Measurements from ENCODE around the gene PDZRN3.

PDZRN3 gene

GRCh38 chr3:73622091-73622805 is 2.5 kb downstream of the PDZRN3 start:
- peak; percentile 42 for DNase-seq

DNA sequence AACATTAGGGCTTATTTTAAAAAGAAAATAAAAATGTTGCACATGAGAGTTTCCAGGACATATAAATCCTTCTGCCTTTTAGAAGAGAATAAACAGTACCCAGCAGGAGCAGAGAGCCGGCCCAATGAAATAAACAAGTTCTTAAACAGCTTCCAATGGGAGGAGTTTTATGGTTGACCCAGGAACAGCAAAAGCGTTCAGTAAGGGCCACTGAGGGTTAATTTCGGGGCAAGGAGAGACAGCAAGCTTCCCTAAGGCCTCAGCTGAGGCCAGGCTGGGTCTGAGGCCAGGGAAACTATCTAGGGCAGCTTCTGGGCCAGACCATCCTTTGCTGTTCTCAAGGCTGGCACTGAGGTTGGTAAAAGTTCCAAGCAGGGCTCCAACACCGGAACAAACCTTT is 3.4 kb downstream of the PDZRN3 start:
- no peak for DNase-seq

- DNase-seq, result no peak
Observed at GRCh38 chr3:73618461-73618860, 6.3 kb downstream of the PDZRN3 start.

GRCh38 chr3:73616056-73616455 is 8.7 kb downstream of the PDZRN3 start:
- no peak for DNase-seq

GRCh38 chr3:73614419-73614818 is 10.3 kb downstream of the PDZRN3 start:
- DNase-seq, result no peak

- no peak for DNase-seq
Observed at GRCh38 chr3:73611176-73611575, 13.6 kb downstream of the PDZRN3 start.

GRCh38 chr3:73610493-73610892 is 14.2 kb downstream of the PDZRN3 start:
- no peak for DNase-seq

DNA sequence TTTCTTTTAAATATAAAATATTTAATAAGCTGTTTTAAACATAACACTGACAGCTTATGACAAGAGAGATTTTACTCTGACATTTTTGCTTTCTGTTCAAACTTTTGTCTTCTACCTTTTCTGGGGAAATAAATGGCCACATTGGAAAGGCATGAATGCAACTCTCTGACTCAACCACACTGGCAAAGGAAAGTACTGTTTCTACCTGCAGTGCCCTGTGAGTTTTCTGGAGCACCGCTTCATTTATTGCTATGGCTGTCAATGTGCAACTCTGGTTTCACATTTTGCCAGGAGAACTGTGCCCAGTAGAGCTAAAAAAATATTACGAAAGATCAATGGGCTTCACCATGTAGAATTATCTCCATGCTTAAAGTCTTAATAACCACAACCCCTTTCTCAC is 15.1 kb downstream of the PDZRN3 start:
- no peak for DNase-seq

- DNase-seq, result no peak
Observed at GRCh38 chr3:73609315-73609641, 15.5 kb downstream of the PDZRN3 start.

DNA sequence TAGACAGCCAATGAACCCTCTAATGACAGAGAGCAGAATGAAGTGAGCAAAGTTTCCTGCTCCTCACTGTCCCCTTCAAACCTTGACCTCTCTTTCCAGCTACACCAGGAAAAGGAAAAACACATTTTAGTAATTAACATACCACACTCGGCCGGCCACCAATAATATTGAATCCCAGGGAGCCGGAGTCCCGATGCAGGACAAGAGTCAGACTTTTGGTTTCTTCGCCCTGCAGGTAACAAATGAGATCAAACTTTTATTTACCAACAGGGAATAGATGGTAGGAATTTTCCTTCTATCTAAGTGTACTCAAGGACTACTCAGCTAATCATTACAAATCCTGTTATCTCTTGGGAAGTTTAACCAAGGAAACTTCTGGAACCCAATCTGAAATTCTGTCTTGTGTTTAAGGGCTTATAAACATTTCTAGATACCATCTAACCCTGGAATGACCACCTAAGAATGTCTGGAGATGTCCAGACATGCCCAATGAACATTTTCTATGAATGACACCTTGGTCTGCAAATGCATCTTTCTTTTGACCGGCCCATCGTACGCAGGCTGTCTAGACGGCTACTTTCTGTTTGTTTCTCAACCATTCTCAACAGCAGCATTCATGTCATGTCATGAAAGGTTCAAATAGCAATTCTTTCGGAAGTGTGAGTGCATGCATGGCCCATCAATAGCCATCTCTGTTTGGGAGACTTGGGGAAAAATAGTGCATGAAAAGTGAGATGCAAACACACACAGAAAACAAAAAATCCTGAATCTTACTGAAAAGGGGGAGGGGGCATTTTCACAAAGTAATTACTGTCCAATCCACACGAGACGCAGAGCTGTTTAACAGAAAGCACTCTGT is 16.1 kb downstream of the PDZRN3 start:
- DNase-seq, result no peak

- DNase-seq, result no peak
Observed at GRCh38 chr3:73605861-73606260, 18.9 kb downstream of the PDZRN3 start.

GRCh38 chr3:73605412-73605811 is 19.3 kb downstream of the PDZRN3 start:
- DNase-seq, result no peak

DNA sequence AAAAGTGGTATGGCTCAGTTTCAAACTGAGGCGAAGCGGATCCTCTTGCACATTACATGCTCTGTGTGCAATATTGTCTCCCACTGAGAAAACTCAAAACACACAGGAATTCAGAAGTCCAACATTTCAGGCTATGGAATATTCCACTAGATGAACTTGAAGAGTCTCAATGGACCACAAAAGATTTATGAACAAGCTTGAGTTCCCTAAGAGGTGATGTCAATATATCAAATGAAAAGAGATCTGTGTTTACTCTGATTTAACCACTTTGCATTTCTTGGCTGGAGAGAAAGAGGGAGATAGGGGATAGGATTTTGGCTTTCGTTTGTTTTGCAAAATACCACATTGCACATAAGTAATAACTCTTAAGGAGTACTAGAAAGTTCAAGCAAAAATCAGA is 20.3 kb downstream of the PDZRN3 start:
- DNase-seq, result no peak

- DNase-seq, result no peak
Observed at GRCh38 chr3:73603762-73604171, 21.0 kb downstream of the PDZRN3 start.

- no peak for DNase-seq
Observed at GRCh38 chr3:73602170-73602569, 22.6 kb downstream of the PDZRN3 start.

- DNase-seq, result no peak
Observed at GRCh38 chr3:73601481-73601880, 23.3 kb downstream of the PDZRN3 start.

GRCh38 chr3:73601011-73601410 is 23.7 kb downstream of the PDZRN3 start:
- no peak for DNase-seq

GRCh38 chr3:73600293-73600938 is 24.3 kb downstream of the PDZRN3 start:
- no peak for DNase-seq

DNA sequence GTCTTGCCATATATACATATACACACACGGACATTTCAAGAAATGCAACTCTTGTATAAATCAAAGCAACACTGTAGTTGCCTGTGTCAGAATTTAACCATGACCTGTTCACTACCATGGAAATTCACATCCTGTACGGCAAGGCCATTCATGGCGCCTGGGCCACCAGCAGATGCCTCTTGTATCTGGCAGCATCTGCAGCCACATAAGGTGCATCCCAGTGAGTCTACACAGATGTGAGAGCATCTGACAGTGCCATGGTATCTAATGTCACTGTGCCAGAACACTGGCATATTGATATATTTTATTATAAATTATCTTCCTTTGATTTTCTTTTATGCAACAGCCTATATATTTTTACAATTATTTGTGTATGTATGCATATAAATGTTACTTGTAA is 25.1 kb downstream of the PDZRN3 start:
- DNase-seq, result no peak

GRCh38 chr3:73597476-73597875 is 27.3 kb downstream of the PDZRN3 start:
- DNase-seq, result no peak

DNA sequence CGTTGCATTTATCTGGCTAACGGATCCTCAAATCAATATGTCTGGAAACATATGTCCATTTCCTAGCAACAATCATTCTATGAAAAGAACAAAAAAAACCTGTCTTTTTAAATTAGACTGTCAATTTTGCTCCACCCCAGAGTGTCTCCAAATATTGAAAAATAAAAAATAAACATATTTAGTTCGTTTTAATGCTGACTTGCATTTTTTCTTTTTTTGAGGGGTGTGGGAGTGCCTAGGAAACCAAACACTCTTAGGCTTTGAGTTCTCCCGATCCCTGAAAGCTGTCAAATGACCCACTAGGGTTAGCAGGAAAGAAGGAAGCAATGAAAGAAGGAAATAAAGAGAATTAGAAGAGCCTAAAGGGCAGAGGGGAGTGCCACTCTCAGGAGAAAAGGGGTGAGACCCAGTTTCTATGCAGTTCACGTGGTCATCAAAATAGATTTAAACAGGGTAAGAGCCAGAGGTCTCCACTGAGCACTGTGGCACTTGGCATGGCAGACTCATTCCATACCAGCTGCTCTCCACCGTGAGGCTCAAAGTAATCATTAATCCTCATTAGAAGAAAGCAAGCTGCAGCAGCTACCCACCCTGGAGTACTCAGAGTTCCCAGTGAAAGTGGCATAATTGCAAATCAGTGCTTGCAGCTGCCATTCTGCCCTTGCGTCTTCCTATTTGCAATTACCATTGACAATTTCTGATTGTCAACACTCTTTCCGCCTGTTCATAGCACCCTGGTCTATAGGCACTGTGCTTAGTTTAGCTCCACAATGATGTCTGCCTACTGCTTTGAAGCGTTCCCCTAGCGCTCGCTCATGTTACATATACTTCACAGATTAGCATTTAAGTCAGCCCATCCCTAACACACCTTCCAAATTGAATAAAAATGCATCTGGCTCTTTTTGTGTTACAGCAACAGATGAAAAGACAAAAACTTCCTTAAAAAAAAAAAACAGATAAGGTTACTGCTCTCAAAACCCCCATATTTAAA is 32.3 kb downstream of the PDZRN3 start:
- DNase-seq, result peak; percentile 87

- no peak for DNase-seq
Observed at GRCh38 chr3:73591286-73591800, 33.4 kb downstream of the PDZRN3 start.

- DNase-seq, result no peak
Observed at GRCh38 chr3:73586628-73587027, 38.1 kb downstream of the PDZRN3 start.

All from NCI-H1417 treated with DMSO at 0.1 percent for 48 hours (cell line).